Cardiac septum (tissue), 1 donor: ENCODE data around the gene TFEB. TPM values are rescaled to one million over a fixed set of nuclear protein-coding genes. Genes with fewer than 3 reads are reported as not detected.
A peak's percentile ranks its signal among the peaks of the same experiment; 100 is the strongest.

Experiments
- DNase-seq: peaks from one replicate; pipeline ENCODE4 v3.0.0-alpha.2; 2020; ENCODE audit warnings: low spot score
- intact Hi-C: fragments of 100-400 bp; cut with DNase I; formaldehyde crosslinking; loops from one replicate; pipeline ENCODE4 v1.14.0; 2022
- long read RNA-seq: library from polyadenylated mRNA; unstranded; transcript quantifications from one replicate; pipeline ENCODE4 v2.0.0, GENCODE V29; 2021
- total RNA-seq: library from RNA; stranded (reverse); fragmentation: NEBNext Ultra II Directional; extraction: Animal tissue kit (Norgen Biotek cat#: 25700); gene quantifications from one replicate; pipeline ENCODE4 v1.2.1, GENCODE V29; 2021
- donor health status: DM: no; HTN: no; CAD: no.

The TFEB gene
- total RNA-seq, result 45.6 TPM
- long read RNA-seq, transcript TFEB-204 (9 exons, 2,331 nt), result major isoform, 101 of 135 reads
- long read RNA-seq, partial matches to known transcripts, result 21 of 135 reads
- long read RNA-seq, other reads (novel, unspliced or antisense), result 10 of 135 reads

- peak; percentile 98 for DNase-seq
- intact Hi-C loops, result loop anchor here (1.0 to 5.0 kb wide), 2 partner anchors 29 to 42 kb away; partner anchors contain the start of gene FRS3
Measured at GRCh38 chr6:41735427-41736185, at the start of gene TFEB. Gene TFEB, minus strand, starts transcription at chr6:41735608. Its CDS starts 44,395 bp downstream, at chr6:41691213.

DNA sequence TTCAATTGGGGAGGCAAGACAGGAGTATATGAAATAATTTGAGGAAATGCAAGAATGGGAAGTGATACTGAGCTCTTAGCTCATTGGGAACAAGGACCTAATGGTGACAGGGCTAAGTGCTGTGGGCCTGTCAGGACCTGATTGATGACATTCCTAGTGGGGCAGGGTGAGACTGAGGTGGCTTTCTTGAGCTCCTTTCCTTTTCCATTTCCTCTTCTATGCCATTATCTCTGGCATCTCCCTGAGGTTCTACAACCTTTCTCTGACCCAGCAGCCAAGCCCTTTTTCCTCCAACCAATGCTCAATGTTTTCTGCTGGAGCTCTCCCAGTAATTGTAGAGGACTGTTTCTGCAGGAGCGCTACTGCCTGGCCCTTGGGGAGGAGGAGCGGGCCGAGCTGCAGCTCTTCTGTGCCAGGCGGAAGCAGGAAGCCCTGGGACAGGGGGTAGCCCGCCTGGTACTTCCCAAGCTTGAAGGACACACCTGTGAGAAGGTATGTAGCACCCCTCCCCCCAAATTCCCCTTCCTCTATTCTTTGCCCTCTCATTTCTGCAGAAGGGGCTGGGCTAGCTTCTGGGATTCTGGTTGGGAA lies 49.3 kb upstream of the TFEB start:
- intact Hi-C loops, result loop anchor here (5.0 kb wide), 2 partner anchors 113 to 153 kb away; partner anchors contain the start of gene USP49
- peak; percentile 47 for DNase-seq

DNA sequence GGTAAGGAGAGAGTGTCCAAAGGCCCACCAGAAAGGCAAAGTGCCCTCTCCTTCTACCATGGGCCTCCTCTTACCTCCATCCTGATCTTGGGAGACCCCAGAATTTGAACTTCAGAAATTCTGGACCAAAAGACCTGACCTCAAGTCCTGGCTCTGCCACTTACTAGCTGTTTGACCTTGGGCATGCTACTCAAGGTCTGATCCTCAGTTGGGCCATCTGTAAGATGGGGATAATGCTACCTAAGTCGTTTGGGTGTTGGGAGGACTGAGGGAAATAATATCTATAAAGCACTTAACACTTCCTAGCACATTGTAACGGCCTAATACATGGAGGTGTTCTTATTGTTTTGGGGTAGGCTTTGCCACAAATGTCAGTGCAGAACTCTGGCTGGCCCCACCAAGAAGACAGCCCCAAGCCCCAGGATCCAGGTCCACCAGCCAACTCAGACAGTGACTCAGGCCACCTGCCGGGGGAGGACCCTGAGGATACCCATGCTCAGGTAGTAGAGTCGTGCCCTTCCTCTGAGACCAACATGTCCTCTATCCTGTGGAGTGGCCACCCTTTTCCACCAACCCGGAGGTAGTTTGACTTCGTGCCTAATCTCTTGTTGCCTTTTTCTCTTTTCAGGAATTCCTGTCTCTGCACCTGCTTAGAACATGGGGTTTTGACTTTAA lies 47.8 kb upstream of the TFEB start:
- peak; percentile 56 for DNase-seq
- intact Hi-C loops, result no loop called here

- DNase-seq, result peak; percentile 75
- intact Hi-C loops, result loop anchor here (2.0 kb wide), 1 partner anchor 263 kb away; no protein-coding TSS in a partner anchor
Measured at GRCh38 chr6:41781366-41781730, 45.9 kb upstream of the TFEB start.

DNA sequence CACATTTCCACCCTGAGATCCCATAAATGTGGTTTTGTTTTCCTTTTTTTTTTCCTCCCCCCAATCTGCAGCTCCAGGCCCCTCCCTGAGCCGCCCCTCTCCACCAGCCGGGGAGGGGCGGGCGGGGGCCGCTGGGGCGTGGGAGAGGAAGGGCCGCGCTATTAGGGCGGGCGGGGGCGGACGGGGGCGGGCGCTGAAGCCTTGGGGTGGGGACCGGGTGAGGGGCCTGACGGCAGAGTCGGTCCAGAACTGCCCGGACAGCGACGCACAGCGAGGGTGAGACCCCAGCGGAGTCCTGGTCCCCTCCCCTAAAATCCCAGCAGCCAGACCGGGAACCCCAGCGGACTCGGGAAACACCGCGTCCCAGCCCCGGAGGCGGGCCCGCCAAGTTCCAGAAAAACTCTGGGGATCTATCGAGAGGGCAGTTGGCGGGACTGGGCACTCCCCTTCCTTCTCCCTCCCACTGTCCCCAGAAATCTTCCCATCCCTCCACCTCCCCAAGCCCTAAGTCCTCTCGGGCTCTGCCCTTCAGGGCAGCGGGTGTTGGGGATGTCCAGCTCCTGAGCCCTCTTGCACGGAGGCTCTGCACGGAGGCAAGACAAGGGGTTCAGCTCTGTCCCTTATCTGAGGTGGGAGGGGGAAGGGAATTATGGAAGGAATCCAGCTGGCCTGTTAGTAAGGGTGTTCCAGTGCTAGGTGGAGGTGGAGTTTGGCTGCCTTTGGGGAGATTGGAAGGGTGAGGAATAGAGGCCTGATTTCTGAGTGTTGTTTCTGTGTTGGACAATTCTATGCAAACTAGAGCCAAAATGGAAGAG lies 45.4 kb upstream of the TFEB start, which contains the start of gene PRICKLE4:
PRICKLE4 (plus strand) TSS at position 232 of the 815 bp plus-strand sequence. CDS start 2,692 bp downstream, outside the sequence.
- peak; percentile 85 for DNase-seq
- intact Hi-C loops, result loop anchor here (2.0 kb wide), 1 partner anchor 264 kb away; no protein-coding TSS in a partner anchor

GRCh38 chr6:41779788-41780550 lies 44.6 kb upstream of the TFEB start, which contains the start of gene FRS3:
Gene FRS3, minus strand, starts transcription at chr6:41779900. Its CDS starts 2,913 bp downstream, at chr6:41776987.
- intact Hi-C loops, result loop anchor here (2.0 to 5.0 kb wide), 5 partner anchors 43 to 413 kb away; partner anchors contain the start of gene TFEB
- DNase-seq, result peak; percentile 100

- DNase-seq, result no peak
- intact Hi-C loops, result loop anchor here (5.0 kb wide), 4 partner anchors 42 to 412 kb away; partner anchors contain the start of gene TFEB
Measured at GRCh38 chr6:41779336-41779735, 43.9 kb upstream of the TFEB start.

GRCh38 chr6:41778895-41779294 lies 43.5 kb upstream of the TFEB start:
- intact Hi-C loops, result loop anchor here (5.0 kb wide), 4 partner anchors 42 to 412 kb away; partner anchors contain the start of gene TFEB
- DNase-seq, result peak; percentile 65

- peak; percentile 58 for DNase-seq
- intact Hi-C loops, result loop anchor here (5.0 kb wide), 4 partner anchors 40 to 410 kb away; partner anchors contain the start of gene TFEB
Measured at GRCh38 chr6:41777551-41778285, 42.3 kb upstream of the TFEB start.

DNA sequence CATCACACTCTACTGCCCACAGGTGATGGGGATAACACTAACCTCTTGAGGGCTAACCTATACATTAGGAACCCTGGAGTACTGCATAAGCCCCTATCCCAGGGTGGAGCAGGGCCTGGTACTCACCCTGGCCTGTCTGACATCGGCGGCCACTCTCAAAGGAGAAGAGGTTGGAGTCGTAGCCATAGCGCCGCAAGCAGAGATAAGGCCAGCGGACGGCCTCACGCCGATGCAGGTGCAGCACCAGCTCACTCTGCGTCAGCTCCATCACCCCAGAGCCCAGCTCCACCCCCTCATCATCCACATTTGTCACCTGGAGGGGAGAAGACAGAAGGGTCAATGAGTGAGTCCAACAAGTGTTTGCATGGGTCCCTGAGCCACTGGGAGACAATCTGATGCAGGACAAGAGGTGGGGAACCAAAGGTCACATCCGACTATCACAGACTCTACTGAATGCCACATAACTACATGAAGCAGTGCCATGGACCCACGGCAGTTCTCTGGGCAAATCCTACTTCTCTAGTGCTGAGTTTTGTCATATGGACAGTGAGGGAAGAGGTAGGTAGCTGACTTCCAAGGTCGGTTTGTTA lies 40.0 kb upstream of the TFEB start:
- DNase-seq, result no peak
- intact Hi-C loops, result loop anchor here (2.0 to 5.0 kb wide), 5 partner anchors 38 to 408 kb away; partner anchors contain the start of gene TFEB

DNA sequence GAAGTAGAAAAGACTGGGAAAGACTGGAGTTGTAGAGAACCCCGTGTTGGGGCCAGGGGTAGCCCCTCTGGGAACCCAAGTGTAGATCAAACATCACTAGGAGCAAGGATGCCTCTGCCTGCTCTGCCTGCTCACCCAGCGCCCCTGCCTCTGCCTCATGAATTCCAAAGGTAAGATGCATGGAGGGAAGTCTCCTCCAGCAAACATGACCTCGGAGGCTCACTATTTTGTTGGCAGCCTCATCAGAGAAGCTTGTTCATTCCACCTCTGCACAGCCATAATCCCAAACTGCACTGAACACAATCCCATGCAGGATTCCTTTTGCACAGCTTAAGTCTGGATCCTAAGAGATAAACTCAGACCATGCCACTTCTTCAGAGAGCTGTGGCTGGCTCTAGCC lies 39.4 kb upstream of the TFEB start:
- DNase-seq, result peak; percentile 27
- intact Hi-C loops, result loop anchor here (2.0 to 5.0 kb wide), 5 partner anchors 38 to 408 kb away; partner anchors contain the start of gene TFEB

- DNase-seq, result peak; percentile 29
- intact Hi-C loops, result no loop called here
Measured at GRCh38 chr6:41771058-41771983, 35.9 kb upstream of the TFEB start.

DNA sequence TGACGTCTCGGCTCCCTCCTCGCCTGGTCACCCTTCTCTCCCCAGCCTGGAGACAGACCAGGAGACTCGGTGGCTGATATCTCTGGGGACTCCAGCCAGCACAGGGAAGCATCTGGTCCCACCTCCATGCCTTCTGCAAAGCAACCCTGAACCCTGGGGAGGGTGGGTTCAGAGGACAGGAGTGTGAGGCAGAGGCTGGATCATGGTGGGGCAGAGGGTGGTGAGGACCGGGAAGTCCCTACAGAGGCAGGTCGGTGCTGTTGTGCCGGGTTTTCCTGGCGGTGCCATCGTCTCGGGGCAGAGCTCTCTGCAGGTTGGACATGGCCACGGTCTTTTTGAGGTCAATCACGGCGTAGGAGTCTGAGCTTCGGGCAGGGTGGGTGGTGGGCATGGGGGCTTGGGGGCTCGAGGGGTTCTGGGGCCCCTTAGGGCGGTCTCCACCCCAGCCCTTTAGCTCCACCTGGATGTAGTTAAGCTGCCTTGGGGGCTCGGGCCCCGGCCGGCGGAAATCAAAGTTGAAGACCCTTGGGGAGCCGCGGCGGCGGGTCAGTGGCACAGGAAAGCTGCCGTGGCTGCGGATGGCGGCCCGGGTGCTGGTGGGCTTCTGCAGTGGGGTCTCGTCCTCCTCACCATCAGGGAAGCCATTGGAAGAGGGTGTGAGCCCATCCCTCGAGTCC lies 35.1 kb upstream of the TFEB start:
- intact Hi-C loops, result no loop called here
- DNase-seq, result peak; percentile 46

DNA sequence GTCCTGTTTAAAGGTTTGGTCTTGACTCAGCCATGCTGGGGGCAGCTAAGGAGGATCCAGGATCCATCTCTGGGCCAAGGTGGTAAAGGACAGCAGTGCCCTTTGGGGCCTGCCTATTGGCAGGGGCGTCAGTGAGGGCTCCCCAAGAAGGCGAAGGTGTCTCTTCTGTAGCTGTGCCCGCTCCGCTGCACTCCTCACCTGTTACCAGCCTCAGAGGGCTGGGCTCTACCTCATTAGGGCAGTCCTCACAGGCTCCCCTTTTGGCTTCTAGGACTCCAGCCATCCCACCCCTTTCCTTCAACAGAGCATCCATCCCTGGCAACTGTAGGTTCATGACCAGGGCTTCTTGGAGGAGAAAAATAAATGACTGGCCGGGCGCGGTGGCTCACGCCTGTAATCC lies 34.0 kb upstream of the TFEB start:
- intact Hi-C loops, result no loop called here
- DNase-seq, result no peak
